ENCODE results near the gene DDX31.

Gene DDX31

DNA sequence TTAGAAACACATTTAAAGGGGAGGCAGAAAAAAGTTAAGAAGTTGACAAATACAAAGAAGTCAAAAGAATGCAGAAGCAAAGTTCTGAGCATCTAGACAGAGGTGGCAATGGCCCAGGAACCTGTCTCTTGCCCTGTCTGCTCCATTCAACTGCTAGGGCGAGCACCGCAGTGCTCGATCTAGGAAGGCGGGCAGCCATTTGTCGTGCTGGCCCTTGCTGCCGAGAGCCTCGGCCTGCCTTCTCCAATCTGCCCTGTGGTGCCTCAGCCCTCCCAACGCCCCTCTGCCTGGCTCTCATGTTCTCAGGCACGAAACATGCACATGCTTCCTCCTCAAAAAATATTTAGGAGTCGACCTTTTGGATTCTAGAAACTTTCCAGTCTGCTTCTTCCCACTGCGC is 42.2 kb downstream of the DDX31 start:
- no peaks in the 10 kb centered on the region for H3K27me3 ChIP-seq (ENCODE audit: insufficient read depth, poor library complexity, severe bottlenecking)
- TF ChIP-seq, protein P1, sequence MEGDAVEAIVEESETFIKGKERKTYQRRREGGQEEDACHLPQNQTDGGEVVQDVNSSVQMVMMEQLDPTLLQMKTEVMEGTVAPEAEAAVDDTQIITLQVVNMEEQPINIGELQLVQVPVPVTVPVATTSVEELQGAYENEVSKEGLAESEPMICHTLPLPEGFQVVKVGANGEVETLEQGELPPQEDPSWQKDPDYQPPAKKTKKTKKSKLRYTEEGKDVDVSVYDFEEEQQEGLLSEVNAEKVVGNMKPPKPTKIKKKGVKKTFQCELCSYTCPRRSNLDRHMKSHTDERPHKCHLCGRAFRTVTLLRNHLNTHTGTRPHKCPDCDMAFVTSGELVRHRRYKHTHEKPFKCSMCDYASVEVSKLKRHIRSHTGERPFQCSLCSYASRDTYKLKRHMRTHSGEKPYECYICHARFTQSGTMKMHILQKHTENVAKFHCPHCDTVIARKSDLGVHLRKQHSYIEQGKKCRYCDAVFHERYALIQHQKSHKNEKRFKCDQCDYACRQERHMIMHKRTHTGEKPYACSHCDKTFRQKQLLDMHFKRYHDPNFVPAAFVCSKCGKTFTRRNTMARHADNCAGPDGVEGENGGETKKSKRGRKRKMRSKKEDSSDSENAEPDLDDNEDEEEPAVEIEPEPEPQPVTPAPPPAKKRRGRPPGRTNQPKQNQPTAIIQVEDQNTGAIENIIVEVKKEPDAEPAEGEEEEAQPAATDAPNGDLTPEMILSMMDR (IDR thresholded peaks at IDR 0.05; ENCODE audit: insufficient read depth, low read length) = no peak
- no peak overlapping the region for H3K27ac ChIP-seq (replicated peaks)
- DNase-seq (ENCODE audit: low read depth in 1 of 2, low spot score in 1 of 2) = no peak
- H3K4me3 ChIP-seq (replicated peaks; ENCODE audit: insufficient read depth, low read length) = no peak overlapping the region

DNA sequence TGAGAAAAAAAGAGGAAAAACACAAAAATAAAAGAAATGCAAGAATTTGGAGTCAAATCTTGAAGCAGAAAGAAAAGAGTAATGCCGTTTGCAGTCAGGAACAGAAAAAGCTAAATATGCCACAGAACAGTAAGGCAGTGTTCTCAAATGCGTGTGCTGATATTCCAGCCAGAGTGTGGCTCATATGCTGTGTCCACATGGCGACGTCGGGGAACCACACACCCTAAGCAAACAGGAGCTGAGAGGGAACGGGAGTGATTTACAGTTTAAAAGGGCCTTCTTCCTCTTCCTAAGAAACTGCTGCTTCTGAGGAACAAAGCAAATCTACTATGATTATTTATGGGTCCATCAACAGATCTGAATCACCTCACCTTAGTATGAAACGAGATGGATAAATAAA is 42.7 kb downstream of the DDX31 start:
- DNase-seq (ENCODE audit: low read depth in 1 of 2, low spot score in 1 of 2) = no peak
- TF ChIP-seq REST (IDR thresholded peaks at IDR 0.05; ENCODE audit: insufficient replicate concordance, low read depth) (no peak), GABPA (IDR thresholded peaks at IDR 0.05; ENCODE audit: low read depth) (no peak), POLR2AphosphoS5 (IDR thresholded peaks at IDR 0.05; ENCODE audit: low read depth) (no peak), SPI1 (IDR thresholded peaks at IDR 0.05; ENCODE audit: borderline replicate concordance, low read depth) (no peak)
- TF ChIP-seq, protein P1 (IDR thresholded peaks at IDR 0.05; ENCODE audit: insufficient read depth, low read length) = no peak
- Histone ChIP-seq H3K27me3 (ENCODE audit: insufficient read depth, poor library complexity, severe bottlenecking) (no peaks in the 10 kb centered on the region), H3K4me3 (replicated peaks; ENCODE audit: insufficient read depth, low read length) (no peak overlapping the region), H3K27ac (replicated peaks) (no peak overlapping the region)

GRCh38 chr9:132626285-132626684 is 43.5 kb downstream of the DDX31 start:
- no peak for TF ChIP-seq POLR2AphosphoS5 (IDR thresholded peaks at IDR 0.05; ENCODE audit: low read depth)
- TF ChIP-seq REST (IDR thresholded peaks at IDR 0.05; ENCODE audit: insufficient replicate concordance, low read depth) = no peak
- TF ChIP-seq GABPA (IDR thresholded peaks at IDR 0.05; ENCODE audit: low read depth) = no peak
- TF ChIP-seq, protein P1 (IDR thresholded peaks at IDR 0.05; ENCODE audit: insufficient read depth, low read length) = no peak
- TF ChIP-seq SPI1 (IDR thresholded peaks at IDR 0.05; ENCODE audit: borderline replicate concordance, low read depth) = no peak
- no peak overlapping the region for H3K27ac ChIP-seq (replicated peaks)
- H3K4me3 ChIP-seq (replicated peaks; ENCODE audit: insufficient read depth, low read length) = no peak overlapping the region
- DNase-seq (ENCODE audit: low read depth in 1 of 2, low spot score in 1 of 2) = no peak
- no peaks in the 10 kb centered on the region for H3K27me3 ChIP-seq (ENCODE audit: insufficient read depth, poor library complexity, severe bottlenecking)

- Histone ChIP-seq H3K27me3 (ENCODE audit: insufficient read depth, poor library complexity, severe bottlenecking) (no peaks in the 10 kb centered on the region), H3K27ac (replicated peaks) (no peak overlapping the region), H3K4me3 (replicated peaks; ENCODE audit: insufficient read depth, low read length) (no peak overlapping the region)
- TF ChIP-seq POLR2AphosphoS5 (IDR thresholded peaks at IDR 0.05; ENCODE audit: low read depth) (no peak), REST (IDR thresholded peaks at IDR 0.05; ENCODE audit: insufficient replicate concordance, low read depth) (no peak), GABPA (IDR thresholded peaks at IDR 0.05; ENCODE audit: low read depth) (no peak), SPI1 (IDR thresholded peaks at IDR 0.05; ENCODE audit: borderline replicate concordance, low read depth) (no peak)
- TF ChIP-seq, protein P1 (IDR thresholded peaks at IDR 0.05; ENCODE audit: insufficient read depth, low read length) = no peak
- no peak for DNase-seq (ENCODE audit: low read depth in 1 of 2, low spot score in 1 of 2)
These were observed 47.6 kb downstream of the DDX31 start for GRCh38 chr9:132622159-132622558.
